HS-5 (cell line): Measurements from ENCODE around the gene HES7.
A peak's percentile ranks its signal among the peaks of the same experiment; 100 is the strongest.

Source experiments
- DNase-seq: peaks from one replicate; pipeline ENCODE4 v3.0.0-alpha.2; 2012; ENCODE audit warnings: low read depth

HES7 gene

DNA sequence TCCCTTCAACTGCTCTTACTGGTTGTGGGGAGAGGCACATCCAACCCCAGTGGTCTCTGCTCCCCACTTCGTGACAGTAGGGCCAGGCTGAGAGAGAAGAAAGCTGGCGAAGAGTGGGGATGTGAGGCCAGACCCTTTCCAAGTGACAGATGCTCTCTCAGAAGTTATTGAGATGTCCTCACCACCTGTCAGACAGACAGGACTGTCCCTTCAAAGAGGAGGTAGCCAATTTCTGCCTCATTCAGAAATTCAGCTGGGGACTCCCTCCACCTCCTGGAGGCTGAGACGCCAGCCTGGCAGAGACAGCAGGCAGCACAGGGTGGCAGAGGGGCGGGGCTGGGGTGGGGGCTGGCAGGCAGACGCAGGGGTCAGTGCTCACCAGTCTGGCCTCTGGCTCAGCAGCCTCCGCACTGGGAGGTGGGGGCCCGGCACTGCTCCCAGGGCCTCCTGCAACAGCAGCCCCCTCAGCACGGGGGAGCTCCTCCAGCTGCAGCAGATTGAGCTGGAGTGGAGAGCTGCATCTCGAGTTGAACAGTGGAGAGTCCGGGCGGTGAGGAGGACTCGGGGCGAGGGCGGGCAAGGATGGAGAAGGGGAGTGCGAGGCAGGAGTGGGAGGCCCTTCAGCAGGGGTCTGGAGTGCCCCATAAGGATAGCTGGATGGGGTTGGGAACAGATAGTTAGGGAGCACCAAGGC lies 19.1 kb upstream of the HES7 start:
- DNase-seq = no peak

DNA sequence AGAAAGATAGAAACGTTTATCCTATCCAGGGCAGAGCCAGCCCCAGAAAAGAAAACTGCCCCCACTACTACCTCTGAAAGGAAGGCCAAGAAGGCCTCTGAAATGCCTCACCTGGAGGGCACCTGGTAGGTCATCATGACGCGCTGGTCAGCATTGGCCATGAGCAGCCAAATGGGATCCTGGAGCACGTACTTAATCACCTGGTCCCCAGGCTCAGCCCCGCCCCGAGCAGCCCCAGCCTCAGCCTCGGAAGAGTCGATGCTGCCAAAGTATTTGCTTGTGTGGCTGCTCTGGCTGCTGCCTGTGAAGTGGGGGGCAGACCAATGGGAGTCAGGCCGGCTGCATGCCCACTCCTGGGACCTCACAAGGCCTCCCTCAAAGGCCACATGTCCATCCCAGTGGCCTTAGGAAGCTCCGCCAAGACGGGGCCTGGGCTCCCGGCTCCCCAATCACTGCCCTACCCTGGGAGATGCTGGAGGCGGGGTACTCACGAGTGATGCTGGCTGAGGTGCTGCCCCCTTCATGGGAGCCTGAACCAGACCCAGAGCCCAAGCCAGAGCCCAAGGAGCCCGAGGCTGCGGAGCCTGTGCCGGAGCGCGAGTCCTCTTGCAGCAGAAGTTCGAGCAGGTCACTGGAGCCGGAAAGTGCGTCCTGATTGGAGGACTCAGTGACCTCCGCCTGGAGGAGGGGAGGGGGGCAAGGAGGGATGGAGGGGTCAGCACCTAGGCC lies 18.4 kb upstream of the HES7 start:
- DNase-seq = no peak

DNA sequence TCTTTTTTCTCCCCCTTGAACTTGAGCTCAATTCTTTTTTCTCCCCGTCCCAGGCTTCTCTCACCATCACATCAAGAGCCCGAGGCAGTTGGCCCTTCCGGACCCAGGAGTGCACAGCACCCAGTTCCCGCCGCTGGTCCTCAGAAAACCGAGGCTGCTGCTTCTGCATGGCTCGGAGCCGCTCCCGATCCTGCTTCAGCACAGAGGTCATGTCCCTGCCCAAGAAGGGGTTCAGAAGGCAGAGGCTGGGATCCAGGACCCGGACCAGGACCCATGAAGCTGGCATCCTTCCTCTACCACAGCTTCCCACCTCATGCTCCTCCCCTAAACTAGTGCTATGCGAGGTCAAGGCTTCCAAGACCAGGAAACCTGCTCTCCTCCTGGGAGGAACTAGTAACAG lies 17.8 kb upstream of the HES7 start:
- DNase-seq = no peak

DNA sequence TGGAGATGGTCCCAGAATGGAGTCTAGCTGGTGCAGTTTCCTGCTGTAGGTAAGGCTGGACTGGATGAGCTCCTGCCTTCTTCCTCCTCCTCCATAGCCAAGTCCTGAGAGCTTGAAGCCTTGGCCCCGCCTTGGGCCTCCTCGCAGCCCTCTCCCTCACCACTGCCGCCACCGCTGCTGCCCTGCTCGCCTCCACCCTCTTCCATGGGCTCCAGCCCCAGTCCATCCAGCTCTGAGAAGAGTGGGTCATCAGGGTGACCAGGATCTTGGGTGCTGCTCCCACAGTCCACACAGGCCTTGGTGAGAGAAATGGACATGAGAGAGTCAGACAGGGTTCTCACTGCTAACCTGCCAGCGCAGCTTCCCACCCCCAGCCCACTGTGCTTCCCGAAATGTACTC lies 17.1 kb upstream of the HES7 start:
- no peak for DNase-seq

DNA sequence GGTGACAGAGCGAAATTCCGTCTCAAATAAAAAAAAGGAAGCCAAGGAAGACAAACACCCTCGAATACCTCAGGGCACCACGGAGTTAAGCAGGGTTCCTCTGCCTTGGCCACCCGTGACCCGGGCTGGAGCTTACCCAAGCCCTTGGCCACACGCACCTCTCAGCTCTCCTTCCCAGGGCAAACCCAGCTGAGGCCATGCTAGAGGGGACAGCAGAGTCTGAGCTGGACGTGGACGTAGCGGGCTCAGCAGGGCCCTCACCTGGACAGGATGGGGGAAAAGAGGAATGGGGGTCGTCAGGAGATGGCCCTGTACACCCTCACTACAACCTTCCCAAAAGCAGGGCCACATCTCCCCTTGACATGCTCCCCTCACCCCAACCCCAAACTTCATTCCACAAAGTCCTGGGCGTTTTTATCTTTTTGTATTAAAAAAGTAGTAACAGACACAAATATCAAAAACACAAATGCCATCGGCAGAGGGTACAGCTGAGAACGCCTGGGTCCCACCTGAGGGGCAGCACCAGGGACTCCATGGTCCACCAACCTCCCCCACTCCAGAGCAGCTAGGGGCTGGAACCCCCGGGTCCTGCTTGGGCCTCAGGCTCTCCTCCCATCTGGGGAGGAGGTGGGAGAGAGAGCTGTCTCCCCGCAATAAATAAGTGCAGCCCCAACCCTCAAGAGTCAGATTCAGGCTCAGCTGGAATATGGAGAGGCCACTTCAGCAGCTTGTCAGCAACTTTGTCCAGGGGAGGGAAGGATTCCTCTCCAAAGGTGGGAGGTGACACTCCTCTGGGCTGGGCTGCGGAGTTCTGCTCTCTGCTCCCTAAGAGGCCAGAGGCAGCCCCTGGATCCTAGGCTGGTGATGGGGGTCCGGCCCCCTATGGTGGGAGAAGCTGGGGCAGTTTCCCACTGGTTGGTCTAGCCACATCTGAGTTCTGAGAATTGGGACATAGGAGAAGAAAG lies 16.4 kb upstream of the HES7 start:
- DNase-seq = no peak

DNA sequence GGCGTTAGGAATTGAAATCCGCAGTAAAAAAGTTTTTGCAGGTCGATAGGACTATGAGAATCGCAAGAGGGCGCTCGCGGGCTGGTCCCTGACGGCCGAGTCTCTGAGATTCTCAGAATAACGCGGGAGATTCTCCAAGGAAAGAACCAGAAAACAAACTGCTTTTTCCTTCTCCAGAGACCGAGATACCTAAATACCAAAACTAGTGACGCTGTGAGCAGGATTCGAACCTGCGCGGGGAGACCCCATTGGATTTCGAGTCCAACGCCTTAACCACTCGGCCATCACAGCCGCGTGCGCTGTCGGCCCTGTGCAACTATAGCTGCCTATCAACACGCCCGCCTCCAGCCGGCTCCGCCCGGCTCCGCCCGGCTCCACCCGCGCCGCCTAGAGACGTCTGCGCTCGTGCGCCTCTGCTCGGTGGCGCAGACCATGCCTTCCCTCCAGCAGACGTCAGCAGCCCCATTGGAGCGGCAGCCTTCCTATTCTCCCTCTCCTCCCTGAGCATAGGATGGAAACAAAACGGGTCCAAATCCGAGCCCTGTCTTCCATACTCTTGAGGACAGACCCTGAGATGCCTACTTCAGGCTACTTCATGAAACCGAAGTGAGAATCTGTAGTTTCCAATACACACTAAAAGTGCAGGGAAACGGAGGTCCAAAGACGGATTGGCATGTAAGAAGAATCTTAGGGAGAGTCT lies 14.9 kb upstream of the HES7 start:
- peak; percentile 98 for DNase-seq

DNA sequence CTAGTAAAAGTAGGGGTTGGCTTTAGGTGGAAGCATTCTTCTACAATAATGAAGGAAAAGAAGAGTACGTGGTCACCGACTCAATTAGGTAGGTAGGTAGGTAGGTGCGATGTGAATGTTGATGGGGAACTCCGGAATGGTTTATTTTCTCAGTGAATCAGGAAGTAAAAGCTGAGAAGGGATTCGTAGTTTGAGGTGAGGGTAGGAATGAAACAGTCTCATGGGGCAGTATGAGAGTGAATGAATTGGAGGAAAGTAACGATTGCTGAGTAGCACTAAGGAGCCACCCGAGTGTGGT lies 14.4 kb upstream of the HES7 start:
- DNase-seq = no peak

DNA sequence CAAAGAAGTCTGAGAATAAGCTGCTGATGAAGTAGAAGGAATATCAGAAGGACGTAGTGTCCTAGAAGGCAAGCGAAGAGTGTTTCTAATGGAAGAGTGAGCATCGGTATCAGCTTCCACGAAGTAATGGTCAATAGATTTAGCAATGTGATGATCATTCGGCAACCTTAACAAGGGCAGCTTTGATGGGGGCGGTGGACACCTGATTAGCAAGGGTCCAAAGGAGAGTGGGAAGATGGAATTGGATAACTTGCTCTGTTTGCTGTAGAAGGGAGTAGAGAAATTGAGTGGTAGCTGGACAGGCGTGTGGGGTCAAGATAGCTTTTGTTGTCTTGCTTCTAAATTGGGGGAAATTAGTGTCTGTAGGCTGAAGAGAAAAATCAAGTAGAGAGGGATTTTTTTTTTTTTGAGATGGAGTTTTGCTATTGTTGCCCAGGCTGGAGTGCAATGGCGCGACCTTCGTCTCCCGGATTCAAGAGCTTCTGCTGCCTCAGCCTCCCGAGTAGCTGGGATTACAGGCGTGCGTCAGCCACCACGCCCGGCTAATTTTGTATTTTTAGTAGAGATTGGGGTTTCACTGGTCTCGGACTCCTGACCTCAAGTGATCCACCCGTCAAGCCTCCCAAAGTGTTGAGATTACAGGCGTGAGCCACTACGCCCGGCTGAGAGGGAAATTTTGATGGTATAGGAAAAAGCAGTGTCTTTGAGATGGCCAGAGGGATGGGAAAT lies 13.9 kb upstream of the HES7 start:
- DNase-seq = no peak

DNA sequence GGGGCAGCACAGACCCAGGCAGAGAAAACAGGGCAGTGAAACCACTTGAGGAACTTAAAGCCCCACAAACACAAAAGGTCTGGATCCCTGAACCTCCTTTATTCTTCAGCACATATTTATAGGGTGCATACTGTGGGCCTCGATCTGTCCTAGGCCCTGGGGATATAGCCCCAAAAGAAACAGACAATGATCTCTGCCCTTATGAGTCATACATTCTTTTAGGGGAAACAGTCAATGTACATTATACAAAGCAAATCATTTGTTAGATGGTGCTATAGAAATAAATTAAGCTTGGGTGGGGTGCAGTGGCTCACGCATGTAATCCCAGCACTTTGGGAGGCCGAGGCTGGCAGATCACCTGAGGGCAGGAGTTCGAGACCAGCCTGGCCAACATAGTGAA lies 10.0 kb upstream of the HES7 start:
- DNase-seq = no peak

DNA sequence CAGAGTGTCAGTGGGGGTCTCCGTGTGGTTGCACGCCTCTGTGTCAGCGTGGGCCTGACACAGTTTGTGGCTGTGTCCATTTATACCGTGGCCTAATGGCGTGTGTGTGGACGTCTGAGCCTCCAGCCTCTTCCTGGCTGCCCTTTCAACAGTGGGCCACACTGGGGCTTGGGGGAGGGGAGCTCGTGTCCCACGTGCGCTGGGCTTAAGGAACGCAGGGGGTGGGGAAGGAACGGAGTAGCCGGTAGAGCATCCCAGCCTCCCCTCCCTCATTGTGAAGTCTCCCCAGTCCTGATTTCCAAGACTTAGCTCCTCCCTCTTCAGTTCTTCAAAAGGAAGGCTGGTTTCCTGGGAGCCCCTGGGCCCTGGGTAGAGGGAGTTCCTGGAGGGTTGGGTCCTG lies 9.5 kb upstream of the HES7 start:
- no peak for DNase-seq

DNA sequence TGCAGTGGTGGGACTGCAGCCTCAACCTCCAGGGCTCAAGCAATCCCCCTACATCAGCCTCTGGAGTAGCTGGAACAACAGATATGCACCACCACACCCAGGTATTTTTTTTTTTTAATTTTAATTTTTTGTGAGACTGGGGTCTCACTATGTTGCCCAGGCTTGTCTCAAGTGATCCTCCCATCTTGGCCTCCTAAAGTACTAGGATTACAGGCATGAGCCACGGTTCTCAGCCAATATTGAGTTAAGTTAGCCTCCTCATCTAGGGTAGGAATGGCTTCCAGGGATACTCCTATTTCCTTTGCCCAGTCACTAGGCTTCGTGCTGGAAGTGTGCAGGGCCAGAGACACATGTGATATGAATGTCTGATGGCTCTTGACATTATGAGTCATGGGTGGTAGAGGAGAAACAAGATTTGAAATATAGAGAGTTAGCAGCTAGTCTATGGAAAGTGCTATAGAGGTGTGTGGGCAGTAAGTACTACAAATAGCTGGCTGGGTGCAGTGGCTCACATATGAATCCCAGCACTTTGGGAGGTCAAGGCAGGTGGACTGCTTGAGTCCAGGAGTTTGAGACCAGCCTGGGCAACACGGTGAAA lies 8.0 kb upstream of the HES7 start:
- no peak for DNase-seq

DNA sequence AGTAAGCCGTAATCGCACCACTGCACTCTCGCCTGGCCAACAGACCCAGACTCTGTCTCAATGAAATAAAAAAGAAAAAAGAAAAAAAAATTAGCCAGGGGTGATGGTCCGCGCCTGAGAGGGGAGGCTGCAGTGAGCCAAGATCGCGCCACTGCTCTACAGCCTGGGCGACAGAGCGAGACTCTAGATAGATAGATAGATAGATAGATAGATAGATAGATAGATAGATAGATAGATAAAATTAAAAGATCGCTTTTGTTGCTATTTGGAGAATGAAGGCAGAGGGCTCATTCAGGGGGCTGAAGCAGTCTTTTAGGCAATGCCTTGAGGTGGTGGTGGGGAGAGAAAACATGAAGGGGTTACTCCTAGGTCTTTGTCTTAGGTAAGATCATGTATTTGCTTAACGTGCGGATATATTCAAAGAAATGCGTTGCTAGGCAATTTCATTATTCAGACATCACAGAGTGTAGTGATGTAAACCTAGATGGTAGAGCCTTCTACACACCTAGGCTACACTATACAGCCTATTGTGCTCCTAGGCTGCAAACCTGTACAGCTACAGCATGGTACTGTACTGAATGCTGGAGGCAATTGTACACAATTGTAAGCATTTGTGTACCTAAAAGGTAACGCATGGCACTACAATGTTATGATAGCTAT lies 4.3 kb upstream of the HES7 start:
- no peak for DNase-seq

DNA sequence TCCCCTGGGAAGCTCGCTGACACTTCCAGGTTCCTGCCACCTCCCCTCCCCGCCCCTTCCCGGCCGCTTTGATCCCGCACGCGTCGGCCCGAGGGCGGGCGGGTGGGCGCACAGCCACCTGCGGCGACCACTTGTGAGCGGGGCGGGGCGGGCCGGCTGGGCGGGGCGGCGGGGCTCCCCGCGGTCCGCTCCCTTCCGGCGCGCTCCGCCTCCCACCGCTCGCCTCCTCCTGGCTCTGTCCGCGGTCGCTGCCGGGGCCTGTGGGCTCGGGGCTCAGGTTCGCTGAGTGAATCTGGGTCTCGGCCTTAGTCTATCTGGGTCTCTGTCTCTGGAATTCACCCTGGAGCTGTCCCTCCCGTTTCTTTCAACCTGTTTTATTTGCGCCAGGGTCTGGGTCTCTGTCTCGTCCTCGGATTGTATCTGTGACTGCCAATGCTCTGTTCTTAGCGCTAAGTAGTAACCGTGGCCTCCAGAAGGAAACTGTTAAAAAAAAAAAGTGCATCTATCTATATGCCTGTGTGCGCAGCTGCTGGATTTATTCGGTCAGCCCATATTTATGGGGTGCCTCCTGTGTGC lies 2.7 kb upstream of the HES7 start:
- DNase-seq = no peak

DNA sequence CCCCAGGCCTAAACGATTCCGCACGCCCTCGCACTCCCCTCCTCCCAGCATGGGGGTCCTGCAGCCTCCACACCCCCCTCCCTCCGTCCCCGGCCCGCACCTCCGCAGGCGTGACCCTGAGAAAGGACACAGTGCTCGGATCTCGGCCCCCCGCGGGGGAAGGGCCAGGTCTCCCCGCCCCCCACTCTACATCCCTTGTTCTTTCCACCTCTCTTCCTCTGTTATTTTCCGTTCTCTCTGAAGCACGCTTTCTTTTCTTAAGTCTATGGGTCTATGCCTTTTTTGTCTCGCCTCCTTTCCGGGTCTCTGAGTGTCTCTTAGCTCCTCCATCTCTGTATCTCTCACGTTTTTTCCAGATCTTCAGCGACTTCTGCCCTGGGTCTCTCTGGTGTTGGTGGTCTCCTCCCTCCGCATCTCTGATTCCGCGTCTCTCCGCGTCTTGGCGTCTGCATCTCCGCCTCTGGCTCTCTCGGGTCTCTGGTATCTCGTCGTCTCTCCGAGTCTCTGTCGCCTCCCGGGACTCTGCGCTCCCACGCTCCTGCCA lies 2.1 kb upstream of the HES7 start:
- no peak for DNase-seq

DNA sequence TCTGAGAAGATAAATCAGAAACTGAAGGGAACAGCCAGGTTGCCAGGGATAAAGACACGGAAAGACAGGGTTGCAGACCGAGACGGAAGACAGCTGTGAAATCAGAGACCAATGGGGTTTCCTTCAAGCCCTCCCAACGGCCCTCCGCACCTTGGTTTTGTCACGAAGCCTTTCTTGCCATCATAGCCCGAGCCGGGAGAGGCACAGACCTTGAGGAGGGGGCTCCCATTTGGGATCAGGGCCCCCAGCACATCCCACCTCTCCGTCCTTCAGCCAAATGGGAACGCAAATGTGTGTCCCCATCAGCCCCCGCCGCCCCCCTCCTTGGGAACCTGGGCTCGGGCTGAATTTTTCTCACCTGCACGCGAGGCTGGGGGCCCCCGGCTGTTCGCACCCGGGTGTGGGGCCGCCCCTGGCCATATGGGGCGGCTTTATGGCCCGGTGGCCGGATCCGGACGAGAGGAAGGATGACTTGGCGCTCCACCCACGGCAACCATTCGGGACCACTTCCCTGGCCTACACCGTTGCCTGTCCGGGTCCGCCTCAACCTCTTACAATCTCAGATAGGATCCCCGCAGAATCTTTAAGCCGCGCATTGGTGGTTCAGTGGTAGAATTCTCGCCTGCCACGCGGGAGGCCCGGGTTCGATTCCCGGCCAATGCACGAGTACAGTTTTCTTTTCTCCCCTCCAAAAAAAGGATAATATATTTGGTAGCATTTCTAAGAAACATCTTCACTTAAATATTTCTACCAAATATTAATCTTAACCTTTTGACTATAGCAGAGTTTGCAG lies 1.4 kb upstream of the HES7 start:
- no peak for DNase-seq

DNA sequence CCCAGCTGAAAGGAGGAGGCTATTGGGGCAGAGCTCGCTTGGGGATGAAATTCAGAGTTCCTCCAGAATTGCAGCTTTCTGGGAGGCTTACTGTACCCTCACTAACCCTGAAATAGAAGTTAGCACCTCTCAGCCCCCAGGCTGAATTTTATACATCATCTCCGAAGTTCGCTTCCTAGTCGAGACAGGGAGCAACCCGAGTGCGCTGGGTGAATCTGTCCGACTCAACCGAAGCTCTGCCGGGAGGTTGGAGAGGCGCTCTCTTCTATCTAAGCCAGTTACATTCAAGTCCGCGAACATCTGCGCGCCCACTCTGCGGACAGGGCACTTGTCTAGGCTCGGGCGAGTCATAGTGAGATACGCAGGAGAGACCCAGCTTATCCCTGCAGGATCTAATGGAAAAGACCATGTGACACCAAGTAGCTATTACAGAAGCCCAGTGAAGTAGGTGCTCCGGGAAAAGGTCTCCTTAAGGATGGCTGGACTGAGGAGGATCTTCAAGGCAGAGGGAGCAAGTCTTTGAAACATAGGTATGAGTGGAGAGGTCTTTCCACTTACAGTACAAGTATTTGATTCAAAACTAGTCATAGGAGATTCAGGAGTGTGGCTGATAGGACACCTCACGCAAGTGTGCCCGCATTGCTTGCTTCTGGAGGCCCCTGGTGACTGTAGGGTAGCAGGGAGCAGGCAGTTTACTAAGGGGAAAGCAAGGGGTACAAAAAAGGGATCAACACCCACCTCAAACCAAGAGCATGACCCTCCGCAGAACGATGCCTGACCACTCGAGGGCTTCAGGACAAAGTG lies 646 bp upstream of the HES7 start:
- no peak for DNase-seq

DNA sequence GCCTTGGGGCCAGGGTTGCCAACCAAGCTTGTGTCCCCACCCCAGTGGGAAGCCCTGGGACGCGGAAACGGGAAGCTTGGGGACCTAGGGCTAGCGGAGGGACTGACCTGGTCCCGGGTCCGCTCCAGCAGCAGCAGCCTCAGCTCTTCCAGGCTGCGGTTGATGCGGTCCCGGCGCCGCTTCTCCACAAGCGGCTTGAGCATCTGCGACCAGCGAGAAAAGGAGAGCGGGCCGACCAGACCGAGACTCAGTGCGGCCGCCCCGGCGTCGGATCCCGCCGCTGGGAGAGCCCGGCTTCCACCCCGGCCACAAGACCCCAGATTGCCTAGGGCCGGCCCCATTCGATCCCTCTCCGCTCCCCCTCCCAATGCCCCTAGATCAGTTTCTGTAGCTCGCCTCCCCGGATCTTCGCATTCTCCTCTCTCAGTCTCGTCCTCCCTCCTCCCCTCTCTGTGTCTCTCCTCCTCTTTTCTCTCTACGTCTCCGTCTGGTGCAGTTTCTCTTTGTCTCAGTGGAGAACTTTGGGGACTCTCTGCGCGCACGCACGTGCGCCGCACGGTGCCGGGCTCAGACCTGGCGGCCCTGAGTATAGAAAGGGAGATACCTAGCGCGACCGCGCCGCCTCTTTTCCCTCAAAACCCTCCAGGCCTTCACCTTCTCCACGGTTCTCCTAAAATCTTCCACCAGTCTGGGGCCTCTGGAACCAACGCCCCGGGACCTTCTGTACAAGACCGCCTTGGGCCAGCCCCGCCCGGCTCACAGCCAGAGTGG lies 797 bp downstream of the HES7 start:
- no peak for DNase-seq
